H9 (cell line): ENCODE measurements around the gene GLCCI1. TPM values are rescaled to one million over a fixed set of nuclear protein-coding genes. Genes with fewer than 3 reads are reported as not detected.

Experiments used
- DNase-seq: peaks from one replicate; pipeline ENCODE4 v3.0.0-alpha.2; 2017
- H2AFZ ChIP-seq: one replicate; pipeline ENCODE4 v1.6.1; 2013; ENCODE audit warnings: mild to moderate bottlenecking, low read length, control low read depth, moderate library complexity
- H2AK5ac ChIP-seq: 2 replicates; pipeline ENCODE4 v1.6.1; 2013; ENCODE audit warnings: low read length, control low read depth, mixed read lengths; ENCODE audit not compliant: insufficient read length
- H2BK120ac ChIP-seq: one replicate; pipeline ENCODE4 v1.6.1; 2013; ENCODE audit warnings: low read depth, mild to moderate bottlenecking, low read length, control low read depth, inconsistent platforms; ENCODE audit not compliant: poor library complexity, severe bottlenecking
- H2BK12ac ChIP-seq: 2 replicates; pipeline ENCODE4 v1.6.1; 2013; ENCODE audit warnings: low read length, control low read depth, mixed read lengths, low read depth; ENCODE audit not compliant: insufficient read length
- H2BK15ac ChIP-seq: 2 replicates; pipeline ENCODE4 v1.6.1; 2013; ENCODE audit warnings: low read depth, low read length, control low read depth
- H2BK20ac ChIP-seq: one replicate; pipeline ENCODE4 v1.6.1; 2013; ENCODE audit warnings: low read depth, mild to moderate bottlenecking, low read length, control low read depth, inconsistent platforms; ENCODE audit not compliant: poor library complexity, severe bottlenecking
- H2BK5ac ChIP-seq: 2 replicates; pipeline ENCODE4 v1.6.1; 2013; ENCODE audit warnings: low read length, control low read depth, mixed read lengths; ENCODE audit not compliant: insufficient read length
- H3K14ac ChIP-seq: 2 replicates; pipeline ENCODE4 v1.6.1; 2013; ENCODE audit warnings: low read length, control low read depth; ENCODE audit not compliant: insufficient read depth
- H3K18ac ChIP-seq: 2 replicates; pipeline ENCODE4 v1.6.1; 2013; ENCODE audit warnings: low read depth, mild to moderate bottlenecking, mixed read lengths, low read length, control low read depth; ENCODE audit not compliant: insufficient read length
- H3K23ac ChIP-seq: 2 replicates; pipeline ENCODE4 v1.6.1; 2013; ENCODE audit warnings: low read length, control low read depth, mixed read lengths, low read depth; ENCODE audit not compliant: insufficient read length
- H3K23me2 ChIP-seq: 2 replicates; pipeline ENCODE4 v1.6.1; 2013; ENCODE audit warnings: low read depth, mild to moderate bottlenecking, mixed read lengths, low read length, control low read depth; ENCODE audit not compliant: insufficient read length, poor library complexity, severe bottlenecking
- H3K27ac ChIP-seq: 2 replicates; pipeline ENCODE4 v1.5.1; 2013; ENCODE audit warnings: low read length, control low read depth, mixed read lengths, low read depth; ENCODE audit not compliant: insufficient read length
- H3K27me3 ChIP-seq: 2 replicates; pipeline ENCODE4 v1.6.1; 2013; ENCODE audit warnings: low read length, control low read depth, inconsistent platforms; ENCODE audit not compliant: insufficient read depth
- H3K4ac ChIP-seq: 2 replicates; pipeline ENCODE4 v1.6.1; 2013; ENCODE audit warnings: low read depth, mild to moderate bottlenecking, control low read depth, inconsistent platforms, low read length, moderate library complexity
- H3K4me1 ChIP-seq: 2 replicates; pipeline ENCODE4 v1.6.1; 2013; ENCODE audit warnings: low read length, control low read depth, inconsistent platforms; ENCODE audit not compliant: insufficient read depth
- H3K4me2 ChIP-seq: 2 replicates; pipeline ENCODE4 v1.6.1; 2013; ENCODE audit warnings: low read length, control low read depth, mixed read lengths; ENCODE audit not compliant: insufficient read length, insufficient read depth
- H3K56ac ChIP-seq: 2 replicates; pipeline ENCODE4 v1.6.1; 2013; ENCODE audit warnings: low read depth, mild to moderate bottlenecking, mixed read lengths, low read length, control low read depth; ENCODE audit not compliant: insufficient read length
- H3K79me1 ChIP-seq: 2 replicates; pipeline ENCODE4 v1.6.1; 2013; ENCODE audit warnings: low read depth, mild to moderate bottlenecking, moderate library complexity, low read length, control low read depth, inconsistent platforms; ENCODE audit not compliant: insufficient read depth, poor library complexity, severe bottlenecking
- H3K79me2 ChIP-seq: 2 replicates; pipeline ENCODE4 v1.6.1; 2013; ENCODE audit warnings: low read length, control low read depth, inconsistent platforms; ENCODE audit not compliant: insufficient read depth
- H3K9ac ChIP-seq: 2 replicates; pipeline ENCODE4 v1.6.1; 2013; ENCODE audit warnings: low read length, control low read depth, mixed read lengths; ENCODE audit not compliant: insufficient read length; ENCODE audit errors: extremely low read depth
- H3K9me3 ChIP-seq: one replicate; pipeline ENCODE4 v1.6.1; 2013; ENCODE audit warnings: low read depth, low read length, inconsistent platforms; ENCODE audit not compliant: control insufficient read depth
- H3T11ph ChIP-seq: one replicate; pipeline ENCODE4 v1.6.1; 2013; ENCODE audit warnings: mild to moderate bottlenecking, low read length, control low read depth, inconsistent platforms
- H4K20me1 ChIP-seq: one replicate; pipeline ENCODE4 v1.6.1; 2013; ENCODE audit not compliant: control insufficient read depth, insufficient read length, insufficient read depth
- H4K5ac ChIP-seq: 2 replicates; pipeline ENCODE4 v1.6.1; 2013; ENCODE audit warnings: low read depth, mild to moderate bottlenecking, mixed read lengths, low read length, control low read depth; ENCODE audit not compliant: insufficient read length
- H4K8ac ChIP-seq: replicated peaks from 2 replicates; pipeline ENCODE4 v1.6.1; 2013; ENCODE audit warnings: low read length, control low read depth, mixed read lengths, low read depth; ENCODE audit not compliant: insufficient read length
- H4K91ac ChIP-seq: 2 replicates; pipeline ENCODE4 v1.6.1; 2013; ENCODE audit warnings: low read depth, mild to moderate bottlenecking, moderate library complexity, mixed read lengths, low read length, control low read depth; ENCODE audit not compliant: insufficient read length
- H3K27ac Mint-ChIP-seq, 3 experiments: 2 replicates in 2 of 3; 3 replicates in 1 of 3; pipeline ENCODE4 v1.8.0; 2020 to 2021; ENCODE audit warnings: mixed read lengths in 3 of 3, mild to moderate bottlenecking in 1 of 3, moderate library complexity in 1 of 3
- H3K27me3 Mint-ChIP-seq: 2 replicates; pipeline ENCODE4 v1.8.0; 2021; ENCODE audit warnings: low read depth, mild to moderate bottlenecking, moderate library complexity, mixed read lengths
- H3K36me3 Mint-ChIP-seq, 3 experiments: 2 replicates in 2 of 3; 3 replicates in 1 of 3; pipeline ENCODE4 v1.8.0; 2020 to 2021; ENCODE audit warnings: low read depth in 3 of 3, mixed read lengths in 3 of 3; ENCODE audit not compliant: insufficient read depth in 1 of 3
- H3K4me1 Mint-ChIP-seq, 2 experiments: 2 replicates each; pipeline ENCODE4 v1.8.0; 2020; ENCODE audit warnings: mixed read lengths in 2 of 2
- H3K4me3 Mint-ChIP-seq, 2 experiments: 2 replicates in 1 of 2; 3 replicates in 1 of 2; pipeline ENCODE4 v1.8.0; 2020 to 2021; ENCODE audit warnings: mild to moderate bottlenecking in 2 of 2, mixed read lengths in 2 of 2, moderate library complexity in 1 of 2
- H3K9me3 Mint-ChIP-seq, 2 experiments: 2 replicates in 1 of 2; 3 replicates in 1 of 2; pipeline ENCODE4 v1.8.0; 2020; ENCODE audit warnings: mild to moderate bottlenecking in 2 of 2, mixed read lengths in 2 of 2, moderate library complexity in 1 of 2
- total RNA-seq: library from RNA; stranded (reverse); gene quantifications from 2 replicates; pipeline ENCODE4 v1.2.1, GENCODE V29; 2021
- TF ChIP-seq, protein P1 (sequence below): fragments of 200-600 bp; sonication (generic); conservative IDR thresholded peaks from 3 replicates; pipeline ENCODE4 v1.8.0; 2021; ENCODE audit warnings: antibody characterized with exemption, mild to moderate bottlenecking

The GLCCI1 gene
- total RNA-seq, 1 experiment from 2014 or later, result 19.1 TPM

DNA sequence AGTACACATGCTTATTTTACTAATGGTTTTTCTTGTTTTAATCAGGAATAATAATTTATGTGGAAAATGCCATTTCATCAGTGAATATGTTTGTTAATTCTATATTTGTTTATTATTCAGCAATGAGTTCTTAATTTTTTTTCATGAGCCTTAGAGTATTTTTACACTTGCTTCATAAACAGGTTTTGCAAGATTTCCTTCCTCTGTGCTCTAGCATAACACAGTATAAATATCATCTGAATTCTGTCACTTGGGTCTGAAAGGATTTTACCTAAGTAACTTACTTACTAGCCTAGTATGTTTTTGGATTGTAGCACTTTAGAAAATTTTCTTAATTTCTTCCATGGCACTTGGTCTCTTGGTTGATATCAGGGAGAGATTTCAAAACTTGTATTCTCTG is 45.8 kb downstream of the GLCCI1 start:
- DNase-seq, result no peak
- H3K27ac Mint-ChIP-seq, result 0 out of 7 replicates have a peak overlapping the region, but pooled peaks of 1 of the 3 experiments have one; percentile 17
- no peaks in the 10 kb centered on the region for H3K79me2 ChIP-seq
- H3K23ac ChIP-seq, result no peak overlapping the region
- no peak overlapping the region for H2BK5ac ChIP-seq
- H4K8ac ChIP-seq, result no peak overlapping the region
- H3K4me3 Mint-ChIP-seq, result no peak overlapping the region
- no peaks in the 10 kb centered on the region for H3K9me3 ChIP-seq
- TF ChIP-seq, protein P1, sequence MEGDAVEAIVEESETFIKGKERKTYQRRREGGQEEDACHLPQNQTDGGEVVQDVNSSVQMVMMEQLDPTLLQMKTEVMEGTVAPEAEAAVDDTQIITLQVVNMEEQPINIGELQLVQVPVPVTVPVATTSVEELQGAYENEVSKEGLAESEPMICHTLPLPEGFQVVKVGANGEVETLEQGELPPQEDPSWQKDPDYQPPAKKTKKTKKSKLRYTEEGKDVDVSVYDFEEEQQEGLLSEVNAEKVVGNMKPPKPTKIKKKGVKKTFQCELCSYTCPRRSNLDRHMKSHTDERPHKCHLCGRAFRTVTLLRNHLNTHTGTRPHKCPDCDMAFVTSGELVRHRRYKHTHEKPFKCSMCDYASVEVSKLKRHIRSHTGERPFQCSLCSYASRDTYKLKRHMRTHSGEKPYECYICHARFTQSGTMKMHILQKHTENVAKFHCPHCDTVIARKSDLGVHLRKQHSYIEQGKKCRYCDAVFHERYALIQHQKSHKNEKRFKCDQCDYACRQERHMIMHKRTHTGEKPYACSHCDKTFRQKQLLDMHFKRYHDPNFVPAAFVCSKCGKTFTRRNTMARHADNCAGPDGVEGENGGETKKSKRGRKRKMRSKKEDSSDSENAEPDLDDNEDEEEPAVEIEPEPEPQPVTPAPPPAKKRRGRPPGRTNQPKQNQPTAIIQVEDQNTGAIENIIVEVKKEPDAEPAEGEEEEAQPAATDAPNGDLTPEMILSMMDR, result no peak
- H2BK12ac ChIP-seq, result no peak overlapping the region
- H3K4me2 ChIP-seq, result no peak overlapping the region
- no peak overlapping the region for H3K56ac ChIP-seq
- H2AFZ ChIP-seq, result no peak overlapping the region
- H3K79me1 ChIP-seq, result no peaks in the 10 kb centered on the region
- H3K9me3 Mint-ChIP-seq, result no peaks in the 10 kb centered on the region
- H3K36me3 Mint-ChIP-seq, result peaks cover 5 to 13% (median 12%) of the 10 kb centered on the region in 3 experiments; a peak in 6 of 7 replicates
- no peaks in the 10 kb centered on the region for H3K4me1 ChIP-seq
- no peaks in the 10 kb centered on the region for H4K20me1 ChIP-seq
- H3K27me3 ChIP-seq, result no peaks in the 10 kb centered on the region
- no peak overlapping the region for H2BK20ac ChIP-seq
- H3K27me3 Mint-ChIP-seq, result no peaks in the 10 kb centered on the region
- H4K5ac ChIP-seq, result no peak overlapping the region
- H3T11ph ChIP-seq, result no peak overlapping the region
- H3K4me1 Mint-ChIP-seq, result peaks cover 4 to 7% of the 10 kb centered on the region in 2 experiments; a peak in 3 of 4 replicates
- no peak overlapping the region for H3K18ac ChIP-seq
- H3K9ac ChIP-seq, result no peak overlapping the region
- no peak overlapping the region for H4K91ac ChIP-seq
- H3K14ac ChIP-seq, result no peak overlapping the region
- H2BK120ac ChIP-seq, result no peak overlapping the region
- H3K23me2 ChIP-seq, result no peaks in the 10 kb centered on the region
- no peak overlapping the region for H3K27ac ChIP-seq
- H2BK15ac ChIP-seq, result no peak overlapping the region
- H3K4ac ChIP-seq, result no peak overlapping the region
- H2AK5ac ChIP-seq, result no peak overlapping the region
